ENCODE data around the gene HYDIN.
"Not testable (repeated sequence)": the region's sequence is repeated elsewhere in the genome, so short reads cannot be mapped to it uniquely, and the experiment has no call there.

HYDIN gene

DNA sequence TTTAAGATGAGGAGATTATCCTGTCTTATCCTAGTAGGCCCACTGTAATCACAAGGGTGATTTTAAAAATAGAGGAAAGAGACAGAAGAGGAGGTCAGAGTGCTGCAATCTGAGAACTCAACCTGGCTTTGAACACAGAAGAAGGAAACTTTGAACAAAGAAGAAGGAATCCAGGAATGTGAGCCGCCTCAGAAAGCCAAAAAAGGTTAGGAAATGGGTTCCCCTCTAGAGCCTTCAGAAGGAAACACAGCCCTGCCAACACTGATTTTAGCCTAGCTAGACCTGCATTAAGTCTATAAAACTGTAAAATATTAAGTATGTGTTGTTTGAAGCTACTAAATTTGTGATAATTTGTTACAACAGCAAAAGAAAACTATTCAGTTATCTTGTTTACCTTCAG is 149.7 kb downstream of the HYDIN start:
- DNase-seq = not testable (repeated sequence)

DNA sequence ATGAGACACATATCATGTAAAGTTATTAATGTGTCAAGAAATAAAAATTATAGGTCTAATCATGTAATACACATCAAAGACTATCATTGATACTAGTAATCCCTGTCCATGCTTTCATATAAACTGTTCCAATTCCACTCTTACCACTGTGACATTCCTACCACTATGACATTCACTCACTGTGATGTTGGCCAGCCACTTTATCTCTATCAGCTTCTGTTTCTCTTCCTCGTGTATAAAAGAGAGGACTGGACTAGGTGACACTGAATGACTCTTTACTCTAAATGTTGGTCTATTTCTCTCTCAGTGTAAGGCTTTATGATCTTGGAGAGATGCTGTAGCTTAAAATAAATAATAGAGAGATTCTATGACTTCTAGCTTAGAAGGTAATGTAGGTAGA is 150.3 kb downstream of the HYDIN start:
- DNase-seq = not testable (repeated sequence)

DNA sequence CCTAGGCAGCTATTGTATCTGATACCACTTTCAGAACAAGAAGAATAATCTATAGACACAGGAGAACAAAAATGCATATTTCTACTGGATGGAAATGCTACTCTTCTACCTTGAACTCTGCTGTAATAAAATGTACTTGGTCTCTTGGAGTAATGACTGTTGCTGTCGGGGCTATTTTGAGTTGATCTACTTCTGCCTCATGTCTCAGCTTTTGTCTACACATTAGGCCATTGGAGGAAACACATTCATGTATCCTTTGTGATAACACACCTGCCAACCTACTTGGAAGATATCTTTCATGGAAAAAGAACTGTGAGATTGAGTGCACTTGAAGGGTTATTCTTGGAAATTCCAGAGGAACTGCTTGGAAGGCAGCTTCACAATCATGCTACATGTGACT is 159.9 kb downstream of the HYDIN start:
- not testable (repeated sequence) for DNase-seq

DNA sequence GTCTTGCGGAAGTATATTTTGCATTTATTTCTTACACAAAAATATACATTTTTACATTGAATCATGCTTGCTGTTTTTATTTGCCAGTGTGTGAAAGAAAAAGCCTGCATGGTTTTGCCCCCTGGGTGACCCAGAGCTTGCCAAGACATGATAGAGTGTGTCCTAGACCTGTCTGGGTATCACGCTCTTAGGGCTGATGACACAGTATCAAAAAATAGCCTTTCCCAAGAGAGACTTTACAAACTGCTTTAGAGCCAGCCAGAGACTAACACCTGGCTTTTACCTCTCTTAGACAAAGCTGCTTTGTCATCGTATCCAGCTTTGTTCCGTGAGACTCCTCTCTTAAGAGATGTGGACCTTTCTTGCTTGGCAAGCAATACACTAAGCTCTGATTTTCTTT is 160.7 kb downstream of the HYDIN start:
- DNase-seq = not testable (repeated sequence)

DNA sequence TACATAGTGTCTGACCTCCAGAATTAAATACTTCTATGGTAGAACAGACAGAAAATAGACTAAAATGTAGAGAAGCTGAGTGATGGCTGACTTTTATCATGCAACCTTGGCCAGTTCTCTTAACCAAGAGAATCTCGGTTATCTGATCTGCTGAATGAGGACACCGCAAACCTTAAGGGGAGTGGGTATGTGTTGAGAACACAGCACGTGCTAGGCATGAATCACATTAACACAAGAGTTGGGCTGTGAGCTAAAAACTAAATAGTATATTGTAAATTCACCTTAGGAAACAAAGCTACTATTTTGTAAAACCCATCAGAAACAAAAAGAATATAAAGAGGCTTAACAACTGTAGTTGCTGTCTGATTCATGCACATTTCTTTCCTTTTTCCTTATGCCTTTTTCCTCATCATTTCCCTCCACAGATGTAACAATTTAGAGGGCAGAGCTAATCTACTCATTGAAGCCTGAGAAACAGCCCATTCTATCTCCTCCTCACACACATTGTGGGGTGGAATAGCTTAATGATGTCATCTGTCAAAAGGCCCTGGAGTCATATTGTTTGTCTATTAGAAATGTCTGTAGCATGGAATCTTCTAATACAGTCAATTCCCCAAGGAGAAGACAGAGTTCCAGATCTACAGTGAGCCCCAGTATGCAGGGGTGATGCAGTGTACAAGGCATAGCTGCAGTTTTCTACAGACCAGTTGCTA is 176.5 kb downstream of the HYDIN start:
- not testable (repeated sequence) for DNase-seq

DNA sequence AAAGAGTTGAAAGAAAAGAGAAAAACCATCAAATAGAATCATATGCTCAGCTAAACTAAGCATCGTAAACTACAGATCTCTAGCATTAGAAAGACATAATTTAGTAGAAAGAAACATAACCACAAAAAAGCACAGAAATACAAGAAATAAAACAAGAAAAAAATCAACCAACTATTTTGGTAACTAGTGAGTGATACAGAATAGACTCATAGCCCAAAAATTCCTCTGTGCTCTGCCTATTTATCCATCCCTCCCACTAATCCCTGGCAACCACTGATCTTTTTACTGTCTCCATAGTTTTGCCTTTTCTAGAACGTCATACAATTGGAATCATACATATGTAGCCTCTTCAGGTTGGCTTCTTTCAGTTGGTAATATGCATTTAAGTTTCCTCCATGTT is 180.2 kb downstream of the HYDIN start:
- not testable (repeated sequence) for DNase-seq

DNA sequence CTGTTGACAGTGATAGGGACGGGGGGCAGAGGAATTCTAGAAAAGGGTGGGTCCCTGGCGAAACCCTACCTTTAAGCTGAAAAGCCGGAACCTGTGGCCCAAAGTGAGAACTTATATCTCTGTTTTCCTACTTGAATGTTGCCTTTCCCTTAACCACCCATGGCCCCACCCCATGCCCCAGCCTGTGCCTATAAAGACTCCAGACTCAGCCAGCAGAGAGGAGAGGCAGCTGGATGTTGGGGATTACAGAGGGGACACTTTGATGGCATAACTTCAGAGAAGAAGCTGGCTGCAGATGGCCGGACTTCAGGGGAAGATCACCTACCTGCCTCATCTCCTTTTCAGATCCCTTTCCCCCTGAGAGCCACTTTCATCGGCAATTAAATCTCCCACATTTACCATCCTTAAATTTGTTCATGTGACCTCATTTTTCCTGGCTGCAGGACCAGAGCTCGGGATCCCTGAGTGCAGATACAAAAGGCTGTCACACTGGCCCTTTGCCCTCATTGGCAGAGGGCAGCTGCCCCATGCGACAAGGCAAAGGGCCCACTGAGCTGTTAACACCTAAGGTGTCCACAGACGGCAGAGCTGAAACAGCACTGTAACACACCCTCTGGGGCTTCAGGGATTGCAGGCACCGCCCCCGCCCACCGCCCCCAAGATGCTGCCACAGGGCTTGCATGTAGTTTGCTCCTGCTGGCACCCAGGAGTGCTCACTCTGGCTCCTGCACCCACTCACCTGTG is 191.0 kb downstream of the HYDIN start:
- DNase-seq = not testable (repeated sequence)

DNA sequence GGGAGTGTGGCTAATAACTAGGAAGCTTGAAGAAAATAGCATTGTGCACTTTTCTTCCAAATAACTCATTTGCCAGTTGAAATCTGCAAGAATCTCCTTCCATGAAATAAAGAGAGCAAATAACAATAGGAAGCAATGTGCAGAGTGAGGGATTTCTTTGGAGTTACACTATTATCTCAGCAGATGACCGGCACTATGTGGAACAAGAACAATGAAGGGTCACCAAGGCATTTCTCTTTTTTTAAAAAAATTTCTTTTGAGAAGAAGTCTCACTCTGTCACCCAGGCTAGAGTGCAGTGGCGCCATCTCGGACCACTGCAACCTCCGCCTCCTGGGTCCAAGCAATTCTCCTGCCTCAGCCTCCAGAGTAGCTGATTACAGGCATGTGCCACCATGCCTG is 192.1 kb downstream of the HYDIN start:
- DNase-seq = not testable (repeated sequence)

DNA sequence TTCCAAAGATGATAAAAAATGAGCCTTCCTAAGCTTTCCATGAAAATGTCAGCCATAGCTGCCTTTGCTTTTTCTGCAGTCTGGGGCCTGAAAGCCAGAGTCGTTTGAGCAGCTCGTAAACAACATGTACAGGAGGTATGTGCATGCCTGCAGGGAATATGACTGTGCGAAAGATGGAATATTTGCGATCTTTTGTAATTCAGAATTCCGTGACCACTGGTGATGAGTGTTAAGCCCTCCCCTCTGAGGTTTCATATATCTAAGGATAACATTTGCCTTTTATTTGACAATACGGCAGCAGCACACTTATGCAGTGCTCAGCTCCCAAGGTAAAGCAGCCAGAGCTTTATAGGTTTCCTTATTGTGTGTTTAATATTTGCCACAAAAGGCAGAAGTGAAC is 192.5 kb downstream of the HYDIN start:
- DNase-seq = not testable (repeated sequence)

DNA sequence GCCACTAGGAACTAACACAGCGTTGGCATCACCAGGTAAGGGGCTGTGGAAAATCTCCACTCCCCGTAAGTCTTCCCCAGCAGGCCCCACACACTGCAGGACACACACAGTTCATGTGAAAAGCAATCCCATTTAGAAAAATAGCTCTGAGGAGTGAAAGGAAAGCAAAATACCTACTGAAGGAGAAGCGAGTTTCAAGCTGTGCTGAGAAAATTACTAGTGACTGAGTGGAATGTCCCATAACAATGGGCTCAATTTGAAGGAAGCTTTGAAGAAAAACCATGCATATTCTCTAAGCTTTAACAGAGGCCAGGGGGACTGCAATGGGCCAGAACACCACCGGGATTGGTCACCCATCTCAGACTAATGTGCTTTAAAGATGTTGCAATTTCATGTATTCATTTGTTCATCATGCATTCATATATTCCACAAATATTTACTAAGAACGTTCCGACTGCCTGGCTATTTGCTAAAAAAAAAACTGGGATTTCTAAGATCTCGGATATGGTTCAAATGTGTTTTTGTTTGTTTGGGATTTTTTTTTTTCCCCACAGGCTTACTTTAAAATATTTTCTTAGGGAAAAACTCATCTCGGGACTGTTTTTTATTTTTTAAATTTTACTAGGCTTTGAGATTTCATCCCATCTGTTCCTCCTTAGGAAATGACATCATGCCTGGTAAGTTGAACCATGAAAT is 202.3 kb downstream of the HYDIN start:
- not testable (repeated sequence) for DNase-seq

DNA sequence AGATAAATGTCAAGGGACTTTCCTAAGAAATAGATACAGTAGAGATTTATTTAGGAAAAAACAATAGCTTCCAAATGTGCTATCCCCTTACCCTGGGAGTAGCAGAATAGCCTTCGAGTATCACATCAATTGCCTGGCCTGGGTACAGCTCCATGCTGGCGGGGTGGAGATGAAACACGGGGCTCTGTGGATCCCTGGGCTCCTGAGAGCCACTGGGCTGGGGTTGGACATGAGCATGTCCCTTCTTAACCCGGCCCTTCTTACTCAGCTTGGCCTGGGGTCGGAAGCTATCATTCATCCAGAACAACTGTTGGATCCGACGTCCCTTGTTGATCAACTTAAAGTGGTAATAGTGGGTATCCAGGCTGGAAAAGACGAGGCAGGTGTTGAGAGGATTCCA is 203.0 kb downstream of the HYDIN start:
- DNase-seq = not testable (repeated sequence)

DNA sequence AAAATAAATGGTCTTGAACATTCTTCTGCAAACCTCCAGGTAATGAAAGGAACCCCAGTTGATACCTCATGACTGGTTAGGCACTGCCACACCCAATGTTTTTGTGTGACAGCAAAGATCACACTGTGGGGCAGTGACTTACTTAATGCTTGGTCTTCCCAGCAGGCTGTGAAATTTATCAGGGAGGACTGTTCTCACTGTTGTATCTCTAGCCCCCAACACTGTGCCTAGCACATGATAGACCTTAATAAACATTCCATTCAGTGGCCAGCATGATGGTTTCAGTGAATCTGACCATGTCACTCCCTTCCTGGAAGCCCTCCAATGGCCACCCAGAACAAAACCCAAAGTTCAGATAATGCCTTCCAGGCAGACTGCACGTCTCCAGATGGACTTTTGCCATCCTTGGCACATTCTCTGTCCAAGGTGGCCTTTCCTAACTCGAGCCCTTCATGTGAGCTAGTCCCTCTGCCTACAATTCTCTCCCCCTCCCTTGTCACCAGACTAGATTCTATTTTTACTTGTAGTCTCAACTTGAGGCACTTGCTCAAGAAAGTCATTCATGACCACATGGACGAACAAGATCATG is 206.6 kb downstream of the HYDIN start:
- DNase-seq = not testable (repeated sequence)

DNA sequence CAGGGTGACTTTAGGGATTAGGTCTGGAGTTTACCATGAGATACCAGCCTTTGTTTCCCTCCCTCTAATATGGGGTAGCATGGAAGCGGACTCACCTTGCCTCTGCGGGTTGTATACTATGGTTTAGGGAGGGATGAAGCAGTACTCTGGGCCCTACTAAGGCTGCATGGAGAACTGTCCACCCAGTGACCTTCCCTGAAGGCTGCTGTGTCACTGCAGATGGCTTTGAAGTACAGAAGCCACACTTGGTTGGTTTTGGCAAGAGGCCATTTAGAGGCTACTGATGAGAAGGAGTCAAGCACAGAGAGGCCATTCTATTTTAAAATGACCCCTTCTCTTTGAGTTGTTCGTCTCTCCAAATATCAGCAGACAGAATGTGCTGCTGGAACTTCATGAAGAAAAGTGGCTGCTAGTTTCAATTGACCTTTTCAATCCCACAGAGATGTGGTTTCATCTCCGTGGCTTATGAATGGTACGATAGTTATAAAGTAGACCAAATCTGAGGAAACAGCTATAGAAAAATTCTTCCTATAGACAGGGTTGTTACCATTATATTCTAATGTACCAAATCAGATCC is 208.5 kb downstream of the HYDIN start:
- DNase-seq = not testable (repeated sequence)

DNA sequence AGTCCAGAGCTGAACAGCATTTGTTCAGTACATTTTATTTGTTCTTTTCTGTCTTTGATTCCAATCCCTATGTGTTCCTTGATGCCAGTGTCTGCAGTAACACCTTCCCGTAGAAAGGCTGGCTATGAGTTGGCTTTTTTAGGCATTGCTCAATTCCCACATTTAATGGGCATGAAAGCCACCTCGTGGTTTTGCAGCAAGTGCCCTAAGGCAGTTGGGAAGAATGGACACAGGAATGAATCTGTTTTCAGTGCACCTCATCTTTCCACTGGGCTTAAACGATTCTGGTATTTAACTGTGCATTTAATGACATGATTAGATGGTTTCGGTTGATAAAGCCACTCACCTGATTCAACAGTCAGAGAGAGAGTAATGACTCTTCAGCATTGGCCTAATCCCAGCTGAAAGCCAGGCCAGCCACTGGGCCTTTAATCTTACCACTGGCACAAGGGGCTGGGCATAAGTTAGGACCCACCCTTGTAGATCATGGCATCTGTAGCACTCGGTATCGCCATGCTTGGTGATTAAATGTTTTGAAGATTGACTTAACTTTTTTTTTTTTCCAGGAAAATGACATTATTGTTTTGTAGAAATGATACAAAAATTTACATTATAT is 211.3 kb downstream of the HYDIN start:
- DNase-seq = not testable (repeated sequence)

DNA sequence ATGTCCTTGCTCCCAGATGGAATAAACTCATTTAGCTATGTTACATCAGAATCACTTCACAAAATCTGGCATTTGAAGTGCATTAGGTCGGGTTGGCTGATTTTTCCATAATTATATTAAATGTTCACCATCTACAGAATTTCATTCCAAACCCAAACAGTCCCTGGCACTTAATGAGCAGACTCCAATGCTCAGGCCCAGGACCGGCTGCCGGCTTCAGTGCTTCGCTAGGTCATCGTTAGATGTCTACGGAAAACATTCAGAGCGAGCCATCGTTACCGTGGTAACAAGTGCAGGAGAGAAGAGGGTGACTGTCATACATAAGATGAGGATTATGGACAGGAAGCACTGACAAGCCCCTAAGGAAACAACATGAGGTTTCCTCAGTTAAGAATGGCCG is 215.1 kb downstream of the HYDIN start:
- not testable (repeated sequence) for DNase-seq

DNA sequence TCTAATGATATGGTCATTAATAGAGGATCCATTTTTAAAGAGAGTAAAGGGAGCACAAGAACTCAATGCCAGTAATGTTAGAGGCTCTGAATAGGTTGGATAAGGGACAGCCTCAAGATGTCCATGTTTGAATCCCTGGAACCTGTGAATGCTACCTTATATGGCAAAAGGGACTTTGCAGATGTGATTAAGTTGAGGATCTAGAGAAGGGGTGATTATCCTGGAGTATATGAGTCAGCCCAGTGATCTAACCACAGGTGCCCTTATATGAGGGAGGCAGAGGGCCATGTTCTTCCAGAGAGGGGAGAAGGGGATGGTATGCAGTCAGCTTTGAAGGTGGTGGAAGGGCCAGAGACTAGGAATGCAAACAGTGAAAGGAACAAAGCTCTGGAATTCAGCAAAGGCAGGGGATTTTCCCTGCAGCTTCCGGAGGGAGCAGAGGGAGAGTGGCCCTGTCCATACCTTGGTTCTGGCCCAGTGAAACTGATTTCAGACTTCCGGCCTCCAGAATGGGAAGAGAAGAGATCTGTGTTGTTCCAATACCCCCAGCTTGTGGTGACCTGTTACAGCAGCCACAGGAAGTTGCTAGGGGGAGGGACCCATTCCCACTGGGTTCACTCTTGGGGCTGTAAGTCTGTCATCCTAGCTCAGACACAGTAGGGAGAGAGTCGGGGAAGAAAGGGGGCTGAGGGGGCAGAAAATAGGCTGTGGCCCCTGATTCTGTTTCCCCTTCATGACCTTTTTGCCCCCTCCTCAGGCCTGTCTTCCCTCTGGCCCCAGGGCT is 220.9 kb downstream of the HYDIN start:
- DNase-seq = not testable (repeated sequence)

DNA sequence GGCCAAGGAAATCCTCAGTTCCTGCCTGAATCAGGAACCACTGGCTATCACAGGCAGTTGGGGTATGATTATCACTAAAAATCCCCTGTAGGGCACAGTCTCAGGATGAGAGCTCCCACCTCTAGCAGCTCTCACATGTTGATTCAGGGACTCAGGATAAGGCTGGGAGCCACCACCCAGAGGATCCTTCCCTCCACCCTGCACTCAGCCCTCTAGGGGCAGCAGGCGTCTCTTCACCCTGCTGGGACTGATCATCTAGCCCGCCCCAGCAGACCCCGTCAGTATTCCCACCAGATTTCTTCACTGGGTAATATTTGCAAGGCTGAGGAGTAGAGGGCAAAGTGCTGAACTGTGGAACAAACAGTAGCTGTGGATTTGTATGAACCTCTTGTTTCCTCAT is 224.0 kb downstream of the HYDIN start:
- not testable (repeated sequence) for DNase-seq

DNA sequence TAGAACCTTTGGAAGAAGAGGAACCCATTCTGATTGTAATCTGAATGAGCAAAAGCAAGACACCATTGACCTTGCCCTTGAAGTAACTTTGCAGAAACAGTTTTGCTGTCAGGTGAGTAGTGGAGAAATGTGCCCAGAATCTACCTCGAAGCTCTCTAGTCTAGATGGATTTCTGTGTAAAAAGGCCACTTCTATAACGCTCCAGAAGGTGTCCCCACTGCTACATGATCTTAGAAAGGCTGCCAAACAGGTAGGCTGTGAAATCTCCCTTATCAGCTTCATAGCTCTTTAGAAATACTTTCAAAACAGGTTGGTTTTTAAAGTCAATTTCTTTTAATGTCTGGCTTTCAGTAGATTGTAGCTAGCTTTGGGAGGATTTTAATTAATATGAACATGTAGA is 230.8 kb downstream of the HYDIN start:
- DNase-seq = not testable (repeated sequence)

DNA sequence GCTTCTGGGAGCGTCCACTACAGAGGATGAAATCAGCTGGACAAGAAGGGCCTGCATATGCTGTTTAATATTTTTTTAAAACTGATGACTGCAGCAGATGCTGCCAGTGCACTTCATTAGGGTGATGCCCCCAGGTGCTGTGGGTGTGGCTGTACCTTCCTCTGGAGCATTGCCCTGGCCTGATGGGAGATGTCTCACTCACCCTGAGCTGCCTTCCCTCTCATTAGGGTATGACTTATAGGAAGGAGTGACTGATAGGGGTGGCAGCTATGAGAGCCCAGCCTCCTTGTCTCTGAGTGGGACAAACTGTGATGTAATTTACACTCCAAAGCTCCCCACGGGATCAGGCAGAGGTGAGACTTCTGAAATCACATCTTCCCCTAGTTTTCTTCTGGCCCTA is 234.7 kb downstream of the HYDIN start:
- DNase-seq = not testable (repeated sequence)

DNA sequence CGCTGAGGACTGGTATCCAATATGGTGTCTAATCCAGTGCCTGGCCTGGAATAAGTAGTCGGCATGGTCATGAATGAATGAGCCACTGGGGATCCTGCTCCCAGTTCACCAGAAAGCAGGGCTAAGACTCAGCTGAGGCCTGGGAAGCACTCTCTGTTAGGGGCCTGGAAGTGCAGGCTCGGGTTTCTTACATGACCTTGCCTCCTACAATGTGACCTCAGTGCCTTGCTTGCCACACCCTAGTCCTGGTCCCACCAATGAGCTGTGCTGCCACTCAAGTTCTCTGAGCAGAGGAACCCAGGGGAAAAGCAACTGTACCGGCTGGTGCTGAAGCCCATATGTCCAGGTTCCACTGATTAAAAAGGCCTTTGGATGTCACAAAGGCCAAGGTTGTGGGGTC is 238.0 kb downstream of the HYDIN start:
- DNase-seq = not testable (repeated sequence)

DNA sequence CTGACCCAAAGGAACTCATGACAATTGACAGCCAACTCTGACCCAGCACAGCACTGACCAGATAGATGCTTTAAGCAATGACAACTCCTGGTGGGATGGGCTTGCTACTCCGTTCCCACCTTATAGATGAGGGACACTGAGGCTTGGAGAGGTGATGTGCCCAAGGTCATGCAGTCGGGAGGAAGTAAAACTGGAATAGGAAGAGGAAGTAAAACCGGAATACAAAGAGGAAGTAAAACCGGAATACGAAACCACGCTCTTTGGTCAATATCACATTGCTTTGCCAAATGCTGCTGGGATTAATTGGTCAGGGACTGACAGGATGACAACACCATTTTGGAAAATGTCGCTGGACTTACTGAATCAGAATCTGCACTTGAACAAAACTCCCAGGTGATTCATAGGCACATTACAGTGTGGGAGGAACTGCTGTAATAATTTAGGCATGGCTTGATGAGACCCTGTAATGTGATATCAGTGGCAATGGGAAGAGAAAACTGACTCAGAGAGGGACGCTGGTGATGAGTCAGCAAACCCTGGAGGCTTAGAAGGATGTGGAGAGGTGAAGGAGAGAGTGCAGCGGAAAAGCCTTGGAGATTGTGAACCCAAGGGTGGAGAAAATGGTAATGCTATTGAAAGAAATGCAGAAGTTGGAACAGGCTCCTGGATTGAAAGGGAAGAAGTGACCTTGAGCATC is 243.4 kb downstream of the HYDIN start:
- not testable (repeated sequence) for DNase-seq
